HFF-Myc (cell line): Measurements from ENCODE around the gene TRMT112.

Experiments used
- DNase-seq: peaks from one replicate; pipeline ENCODE4 v3.0.0-alpha.2; 2011; ENCODE audit warnings: low read depth; ENCODE audit errors: extremely low read depth
- H3K4me3 ChIP-seq: replicated peaks from 2 replicates; pipeline ENCODE4 v1.5.1; 2011; ENCODE audit warnings: low read depth, mild to moderate bottlenecking, control low read depth, low read length
- TF ChIP-seq, protein P1 (sequence below): IDR thresholded peaks from 2 replicates; pipeline ENCODE4 v1.5.1; 2012; ENCODE audit warnings: mild to moderate bottlenecking, low read depth, low read length, control low read depth; ENCODE audit errors: missing control alignments

Gene TRMT112

DNA sequence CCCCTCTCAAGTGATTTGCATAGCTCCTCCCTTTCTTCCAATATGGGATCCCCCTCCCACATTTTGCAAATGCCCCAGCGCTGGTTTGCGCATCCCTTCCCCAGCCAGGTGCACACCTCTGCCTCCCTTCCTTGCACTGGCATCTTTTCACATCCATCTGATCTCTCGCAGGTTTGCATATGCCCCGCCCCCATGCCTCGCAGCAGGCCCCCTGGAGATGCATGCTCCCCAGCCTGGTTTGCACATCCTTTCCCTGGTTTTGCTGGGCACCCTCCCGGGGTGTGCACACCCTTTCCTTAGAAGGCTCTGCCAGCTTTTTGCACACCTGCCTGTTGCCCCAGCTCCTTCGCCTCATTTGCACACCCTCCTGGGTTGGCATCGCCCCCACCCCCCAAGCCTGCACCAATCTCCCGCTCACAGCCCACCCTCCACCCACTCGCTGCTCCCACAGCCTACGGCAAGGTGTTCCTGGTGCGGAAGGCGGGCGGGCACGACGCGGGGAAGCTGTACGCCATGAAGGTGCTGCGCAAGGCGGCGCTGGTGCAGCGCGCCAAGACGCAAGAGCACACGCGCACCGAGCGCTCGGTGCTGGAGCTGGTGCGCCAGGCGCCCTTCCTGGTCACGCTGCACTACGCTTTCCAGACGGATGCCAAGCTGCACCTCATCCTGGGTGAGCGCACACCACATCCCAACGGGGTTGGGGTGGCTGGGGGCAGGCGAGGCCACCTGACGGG is 42.5 kb upstream of the TRMT112 start:
- DNase-seq: no peak
- TF ChIP-seq, protein P1, sequence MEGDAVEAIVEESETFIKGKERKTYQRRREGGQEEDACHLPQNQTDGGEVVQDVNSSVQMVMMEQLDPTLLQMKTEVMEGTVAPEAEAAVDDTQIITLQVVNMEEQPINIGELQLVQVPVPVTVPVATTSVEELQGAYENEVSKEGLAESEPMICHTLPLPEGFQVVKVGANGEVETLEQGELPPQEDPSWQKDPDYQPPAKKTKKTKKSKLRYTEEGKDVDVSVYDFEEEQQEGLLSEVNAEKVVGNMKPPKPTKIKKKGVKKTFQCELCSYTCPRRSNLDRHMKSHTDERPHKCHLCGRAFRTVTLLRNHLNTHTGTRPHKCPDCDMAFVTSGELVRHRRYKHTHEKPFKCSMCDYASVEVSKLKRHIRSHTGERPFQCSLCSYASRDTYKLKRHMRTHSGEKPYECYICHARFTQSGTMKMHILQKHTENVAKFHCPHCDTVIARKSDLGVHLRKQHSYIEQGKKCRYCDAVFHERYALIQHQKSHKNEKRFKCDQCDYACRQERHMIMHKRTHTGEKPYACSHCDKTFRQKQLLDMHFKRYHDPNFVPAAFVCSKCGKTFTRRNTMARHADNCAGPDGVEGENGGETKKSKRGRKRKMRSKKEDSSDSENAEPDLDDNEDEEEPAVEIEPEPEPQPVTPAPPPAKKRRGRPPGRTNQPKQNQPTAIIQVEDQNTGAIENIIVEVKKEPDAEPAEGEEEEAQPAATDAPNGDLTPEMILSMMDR: no peak
- peak overlapping the region; percentile 81 for H3K4me3 ChIP-seq

GRCh38 chr11:64358907-64359711 is 41.8 kb upstream of the TRMT112 start, which contains the start of gene RPS6KA4:
Gene RPS6KA4, plus strand, starts transcription at chr11:64359162. Its CDS starts 74 bp downstream, at chr11:64359236.
- TF ChIP-seq, protein P1: no peak
- peak within 1 kb of the TSS; percentile 81 for H3K4me3 ChIP-seq
- DNase-seq: no peak

- TF ChIP-seq, protein P1: no peak
- H3K4me3 ChIP-seq: peak overlapping the region; percentile 81
- no peak for DNase-seq
These were observed 41.2 kb upstream of the TRMT112 start for GRCh38 chr11:64358536-64358906.

DNA sequence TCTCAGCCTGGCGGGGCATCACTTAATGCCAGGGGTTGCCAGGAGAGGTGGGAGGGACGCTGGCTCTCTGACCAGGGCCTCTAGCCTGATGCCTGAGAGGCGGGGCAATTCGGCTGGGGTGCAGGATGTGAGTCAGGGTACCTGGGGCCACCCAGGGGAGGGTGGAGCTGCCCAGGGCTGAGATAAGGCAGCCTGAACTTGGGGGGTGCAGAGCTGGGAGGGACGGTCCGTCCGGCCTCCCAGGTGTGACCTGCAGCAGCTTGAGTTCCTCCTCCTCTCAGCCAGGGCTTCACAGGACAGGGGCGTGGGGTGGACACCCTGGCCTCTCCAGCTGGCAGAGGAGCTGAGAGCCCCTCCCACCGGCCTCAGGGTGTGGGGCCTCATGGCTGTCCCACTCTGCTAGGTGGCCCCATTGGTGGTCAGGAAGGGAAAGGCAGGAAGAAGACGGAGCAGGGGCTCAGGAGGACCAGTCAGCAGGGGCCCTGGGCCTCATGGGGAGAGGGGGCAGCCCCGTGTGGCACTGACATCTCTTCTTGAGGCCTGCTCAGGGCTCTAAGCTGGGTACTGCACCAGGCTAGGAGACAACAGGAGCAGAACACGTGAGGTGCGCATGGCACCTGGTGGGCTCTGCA is 40.7 kb upstream of the TRMT112 start:
- H3K4me3 ChIP-seq: peak overlapping the region; percentile 81
- TF ChIP-seq, protein P1: no peak
- DNase-seq: no peak

DNA sequence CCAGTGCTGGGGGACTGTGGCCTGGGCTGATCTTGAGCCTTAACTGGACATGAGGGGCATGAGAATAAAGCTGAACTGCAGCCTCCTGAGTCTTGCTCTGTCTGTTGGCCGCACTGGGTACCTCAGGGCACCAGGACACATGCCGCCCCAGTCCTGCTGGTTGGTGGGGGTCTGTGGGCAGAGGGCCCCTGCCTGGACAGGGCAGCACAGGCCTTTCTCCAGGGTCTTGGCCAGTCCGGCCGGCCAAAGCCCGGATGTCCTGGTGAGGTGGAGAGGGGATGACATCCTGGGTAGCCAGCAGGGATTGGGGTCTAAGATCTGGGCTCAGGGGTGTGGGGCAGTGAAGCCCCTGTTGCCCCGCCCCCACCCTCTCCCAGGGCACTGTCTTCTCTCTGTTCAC is 40.1 kb upstream of the TRMT112 start:
- no peak overlapping the region for H3K4me3 ChIP-seq
- DNase-seq: no peak
- TF ChIP-seq, protein P1: no peak

GRCh38 chr11:64356498-64357411 is 39.4 kb upstream of the TRMT112 start:
- no peak for DNase-seq
- TF ChIP-seq, protein P1: peak; percentile 54
- H3K4me3 ChIP-seq: no peak overlapping the region
